ENCODE measurements around the gene EIF3C.
"Not testable (repeated sequence)": the region's sequence is repeated elsewhere in the genome, so short reads cannot be mapped to it uniquely, and the experiment has no call there.

EIF3C gene

GRCh38 chr16:28740631-28741030 lies 29.4 kb downstream of the EIF3C start:
- not testable (repeated sequence) for H3K4me3 ChIP-seq; H3K27ac ChIP-seq; DNase-seq (ENCODE audit: low spot score)

- not testable (repeated sequence) for H3K27ac ChIP-seq; DNase-seq (ENCODE audit: low spot score); H3K4me3 ChIP-seq
Measured at GRCh38 chr16:28741295-28741694, 30.0 kb downstream of the EIF3C start.

GRCh38 chr16:28746618-28747350 lies 35.5 kb downstream of the EIF3C start:
- not testable (repeated sequence) for H3K27ac ChIP-seq; DNase-seq (ENCODE audit: low spot score); H3K4me3 ChIP-seq

- peak; percentile 24 for TF ChIP-seq CTCF (IDR thresholded peaks at IDR 0.05)
- not testable (repeated sequence) for DNase-seq (ENCODE audit: low spot score)
- peak overlapping the region; percentile 55 for H3K4me3 ChIP-seq
Measured at GRCh38 chr16:28749997-28750465, 38.8 kb downstream of the EIF3C start.

GRCh38 chr16:28750469-28751067 lies 39.3 kb downstream of the EIF3C start:
- not testable (repeated sequence) for DNase-seq (ENCODE audit: low spot score); H3K27ac ChIP-seq
- peak overlapping the region; percentile 55 for H3K4me3 ChIP-seq

More at GRCh38 chr16:28749997-28750465, 38.8 kb downstream of the EIF3C start:
- not testable (repeated sequence) for H3K27ac ChIP-seq

GRCh38 chr16:28751487-28751886 lies 40.2 kb downstream of the EIF3C start, which contains the start of gene NPIPB9:
NPIPB9 (plus strand) TSS chr16:28751787.
- not testable (repeated sequence) for H3K4me3 ChIP-seq; H3K27ac ChIP-seq; DNase-seq (ENCODE audit: low spot score)

- not testable (repeated sequence) for H3K27ac ChIP-seq; DNase-seq (ENCODE audit: low spot score)
Measured at GRCh38 chr16:28781697-28782096, 70.4 kb downstream of the EIF3C start.

GRCh38 chr16:28782357-28782756 lies 71.1 kb downstream of the EIF3C start:
- H3K27ac ChIP-seq; DNase-seq (ENCODE audit: low spot score); H3K4me3 ChIP-seq: not testable (repeated sequence)

More at GRCh38 chr16:28781697-28782096, 70.4 kb downstream of the EIF3C start:
- not testable (repeated sequence) for H3K4me3 ChIP-seq
